DMS79 (cell line): Measurements from ENCODE around the gene ITCH.
"Not testable (repeated sequence)": the region's sequence is repeated elsewhere in the genome, so short reads cannot be mapped to it uniquely, and the experiment has no call there.

Experiments
- DNase-seq: peaks from one replicate; lab custom pipeline; 2025; lab: John Stamatoyannopoulos, UW

ITCH gene

GRCh38 chr20:34459209-34459897 lies 96.3 kb downstream of the ITCH start:
- no peak for DNase-seq

- DNase-seq = no peak
Observed at GRCh38 chr20:34461779-34462087, 98.7 kb downstream of the ITCH start.

- no peak for DNase-seq
Observed at GRCh38 chr20:34468951-34469350, 105.9 kb downstream of the ITCH start.

- DNase-seq = no peak
Observed at GRCh38 chr20:34472246-34472925, 109.3 kb downstream of the ITCH start.

- DNase-seq = no peak
Observed at GRCh38 chr20:34473262-34473883, 110.3 kb downstream of the ITCH start.

GRCh38 chr20:34475979-34476736 lies 113.1 kb downstream of the ITCH start:
- no peak for DNase-seq

- DNase-seq = no peak
Observed at GRCh38 chr20:34479627-34480026, 116.6 kb downstream of the ITCH start.

GRCh38 chr20:34482154-34482553 lies 119.1 kb downstream of the ITCH start:
- not testable (repeated sequence) for DNase-seq

GRCh38 chr20:34483585-34484220 lies 120.6 kb downstream of the ITCH start:
- DNase-seq = not testable (repeated sequence)

- DNase-seq = no peak
Observed at GRCh38 chr20:34485068-34485634, 122.1 kb downstream of the ITCH start.

GRCh38 chr20:34491226-34491931 lies 128.3 kb downstream of the ITCH start:
- no peak for DNase-seq

- DNase-seq = no peak
Observed at GRCh38 chr20:34491932-34492509, 128.9 kb downstream of the ITCH start.

- no peak for DNase-seq
Observed at GRCh38 chr20:34493646-34494045, 130.6 kb downstream of the ITCH start.

- DNase-seq = no peak
Observed at GRCh38 chr20:34495307-34495706, 132.2 kb downstream of the ITCH start.

- DNase-seq = no peak
Observed at GRCh38 chr20:34495916-34496315, 132.8 kb downstream of the ITCH start.

- DNase-seq = not testable (repeated sequence)
Observed at GRCh38 chr20:34497596-34497995, 134.5 kb downstream of the ITCH start.

- DNase-seq = no peak
Observed at GRCh38 chr20:34500823-34501222, 137.8 kb downstream of the ITCH start.

- DNase-seq = no peak
Observed at GRCh38 chr20:34506480-34506879, 143.4 kb downstream of the ITCH start.

- DNase-seq = no peak
Observed at GRCh38 chr20:34507702-34508413, 144.8 kb downstream of the ITCH start.

- DNase-seq = no peak
Observed at GRCh38 chr20:34510575-34510974, 147.5 kb downstream of the ITCH start.
